NCI-H146 treated with DMSO at 0.1 percent for 48 hours (cell line): ENCODE data around the gene IL17RC.

Experiments used
- DNase-seq: peaks from one replicate; lab custom pipeline; 2025; ENCODE audit not compliant: unreplicated experiment; lab: John Stamatoyannopoulos, UW

The IL17RC gene

DNA sequence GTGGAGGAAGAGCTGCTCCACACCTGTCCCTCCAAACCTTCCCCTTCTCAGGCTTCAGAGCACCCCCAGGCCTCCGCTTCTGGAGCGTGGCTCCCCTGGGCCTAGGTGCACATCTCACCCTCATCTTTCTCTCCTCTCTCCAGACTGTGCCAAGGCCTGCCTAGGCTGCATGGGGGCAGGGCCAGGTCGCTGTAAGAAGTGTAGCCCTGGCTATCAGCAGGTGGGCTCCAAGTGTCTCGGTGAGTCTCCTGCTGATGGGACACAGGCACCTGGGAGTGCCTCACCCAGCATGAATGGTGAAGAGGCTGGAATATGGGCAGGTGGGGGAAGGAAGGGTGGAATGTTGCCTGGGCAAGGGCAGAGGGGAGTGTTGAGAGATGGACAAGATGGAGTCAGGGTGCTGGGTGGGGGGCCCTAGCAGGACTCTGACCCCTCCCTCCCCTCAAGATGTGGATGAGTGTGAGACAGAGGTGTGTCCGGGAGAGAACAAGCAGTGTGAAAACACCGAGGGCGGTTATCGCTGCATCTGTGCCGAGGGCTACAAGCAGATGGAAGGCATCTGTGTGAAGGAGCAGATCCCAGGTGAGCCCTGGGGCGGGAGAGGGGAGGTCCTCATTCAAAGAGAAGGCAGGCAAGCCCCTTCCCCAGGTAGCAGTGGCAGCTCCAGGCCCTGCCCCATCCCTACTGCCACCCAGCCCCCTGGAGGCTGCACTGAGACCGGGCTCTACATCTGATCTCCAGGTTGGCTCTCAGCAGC lies 26.2 kb downstream of the IL17RC start:
- no peak for DNase-seq

- DNase-seq, result no peak
Measured at GRCh38 chr3:9944271-9944670, 27.4 kb downstream of the IL17RC start.

DNA sequence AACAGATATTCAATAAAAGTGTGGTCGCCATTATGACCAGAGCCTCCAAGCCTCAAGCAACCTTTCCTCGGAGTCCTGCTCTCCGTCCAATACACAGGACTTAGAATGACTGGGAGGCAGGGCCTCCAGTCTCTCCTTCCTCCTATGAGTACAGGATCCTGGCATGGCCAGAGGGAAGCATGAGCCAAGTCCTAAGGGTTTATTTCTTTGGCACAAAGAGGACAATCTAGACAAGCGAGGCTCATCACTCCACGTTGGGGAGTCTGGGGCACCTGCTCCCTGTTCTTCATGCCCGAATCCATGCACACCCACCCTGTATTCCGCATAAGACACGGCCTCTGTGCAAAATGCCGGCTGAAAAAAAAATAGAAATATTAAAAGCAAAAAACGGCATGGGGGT lies 28.5 kb downstream of the IL17RC start:
- DNase-seq, result no peak

- peak; percentile 43 for DNase-seq
Measured at GRCh38 chr3:9946112-9947024, 29.5 kb downstream of the IL17RC start.

DNA sequence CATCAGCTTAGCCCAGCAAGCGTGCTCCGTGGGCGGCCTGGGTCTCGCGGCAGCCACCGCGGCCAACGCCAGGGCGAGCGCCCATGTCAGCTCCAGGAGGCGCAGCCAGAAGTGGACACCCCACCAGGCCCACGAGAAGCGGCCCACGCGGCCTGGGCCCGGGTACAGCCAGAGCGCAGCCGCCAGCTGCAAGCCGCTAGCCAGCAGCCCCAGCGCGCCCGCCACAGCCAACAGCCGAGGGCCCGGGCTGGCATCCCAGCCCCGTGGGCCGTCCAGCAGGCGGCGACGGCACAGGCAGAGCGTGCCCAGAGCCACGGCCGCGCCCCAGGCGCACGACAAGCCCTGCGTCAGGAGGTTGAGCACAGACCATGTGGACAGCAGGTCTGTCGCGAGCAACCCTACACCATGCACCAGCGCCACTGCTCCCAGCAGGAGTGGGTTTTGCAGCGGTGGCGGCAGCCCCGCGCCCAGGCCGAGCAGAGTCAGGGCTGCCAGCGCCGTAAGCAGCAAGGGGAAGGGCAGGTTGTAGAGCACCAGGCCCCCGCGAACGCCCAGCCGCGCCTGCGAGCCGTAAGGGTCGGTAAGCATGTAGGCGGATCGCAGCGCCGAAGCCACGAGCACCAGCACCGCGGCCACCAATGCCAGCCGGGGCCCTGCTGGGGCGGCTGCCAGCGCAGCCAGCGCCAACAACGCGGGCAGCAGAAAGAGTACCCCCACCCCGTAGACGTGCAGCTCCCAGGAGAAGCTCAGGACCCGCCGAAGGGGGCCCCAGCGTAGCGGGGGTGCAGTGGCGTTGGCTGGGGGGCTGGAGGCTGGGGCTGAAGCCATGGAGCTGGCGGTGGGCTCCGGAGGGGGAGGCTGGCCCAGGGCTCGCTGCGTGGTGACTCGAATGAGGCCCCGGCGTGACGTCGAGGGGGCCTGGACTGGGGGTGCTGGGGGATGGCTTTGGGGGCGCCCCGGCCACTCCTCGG lies 30.4 kb downstream of the IL17RC start:
- DNase-seq, result no peak

DNA sequence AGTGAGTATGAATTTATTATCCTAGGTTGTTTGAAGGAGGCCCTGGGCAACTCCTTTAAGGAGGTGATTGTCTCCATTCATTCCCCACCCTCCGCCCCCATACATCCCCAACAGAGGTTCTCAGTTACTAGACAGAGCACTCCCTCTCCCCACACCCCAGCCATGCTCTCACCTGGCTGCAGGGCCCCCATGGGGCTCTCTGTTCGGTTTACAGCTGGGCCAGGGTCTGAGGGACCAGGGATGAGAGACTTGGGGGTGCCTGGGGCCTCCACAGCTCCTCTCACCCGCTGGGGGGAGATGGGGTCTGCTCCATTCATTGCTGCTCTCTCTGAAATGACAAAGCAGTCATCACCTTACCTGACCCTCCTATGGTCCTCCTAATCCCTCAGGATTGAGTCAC lies 31.7 kb downstream of the IL17RC start:
- no peak for DNase-seq

- no peak for DNase-seq
Measured at GRCh38 chr3:9949115-9949514, 32.2 kb downstream of the IL17RC start.

GRCh38 chr3:9949626-9950025 lies 32.7 kb downstream of the IL17RC start:
- DNase-seq, result no peak

- DNase-seq, result no peak
Measured at GRCh38 chr3:9951126-9951525, 34.2 kb downstream of the IL17RC start.

GRCh38 chr3:9951598-9951961 lies 34.7 kb downstream of the IL17RC start:
- no peak for DNase-seq

DNA sequence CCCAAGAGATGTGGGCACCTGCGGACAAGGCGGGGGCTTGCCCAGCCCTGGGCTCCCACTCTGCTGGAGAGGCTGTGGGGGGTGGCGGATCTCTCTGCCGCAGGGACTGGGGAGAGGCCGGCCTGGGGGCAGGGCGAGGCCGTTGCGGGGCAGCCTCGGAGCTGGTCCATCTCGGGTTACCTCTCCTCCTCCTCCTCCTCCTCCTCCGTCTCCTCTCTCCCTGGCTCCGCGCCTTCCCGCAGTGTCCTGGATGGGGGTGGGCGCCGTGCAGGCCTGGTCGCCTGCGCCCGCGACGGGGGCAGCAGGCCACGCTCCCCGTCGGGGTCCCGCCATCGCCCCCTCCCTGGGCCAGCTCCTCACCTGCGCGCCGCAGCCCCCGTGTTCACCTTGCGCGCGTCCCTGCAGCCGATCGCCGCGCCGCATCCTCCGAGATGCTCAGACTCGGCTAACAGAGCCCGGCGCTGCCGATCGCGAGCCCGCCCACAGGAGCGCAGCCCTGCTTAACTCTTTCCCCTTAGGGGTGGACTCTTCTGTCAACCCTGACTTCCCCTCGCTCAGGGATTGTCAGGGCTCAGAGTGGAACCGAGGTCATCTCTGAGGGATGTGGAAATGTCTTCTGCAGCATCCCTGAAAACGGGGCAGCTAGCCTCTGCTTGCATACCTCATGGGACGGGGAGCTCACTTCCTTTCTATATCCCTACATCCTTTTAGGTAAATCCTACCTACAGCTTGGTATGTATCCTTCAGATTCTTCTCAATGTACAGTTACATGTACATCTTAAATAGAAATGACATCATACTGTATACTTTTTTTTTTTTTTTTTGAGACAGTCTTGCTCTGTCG lies 35.3 kb downstream of the IL17RC start, which contains the start of gene PRRT3:
TSS of gene PRRT3 (minus strand) at position 447 of the 844 bp plus-strand sequence. CDS start 2,293 bp downstream, outside the sequence.
- DNase-seq, result peak; percentile 35

- DNase-seq, result peak; percentile 61
Measured at GRCh38 chr3:9955067-9955502, 38.2 kb downstream of the IL17RC start.

GRCh38 chr3:9955611-9956352 lies 38.9 kb downstream of the IL17RC start:
- DNase-seq, result no peak

DNA sequence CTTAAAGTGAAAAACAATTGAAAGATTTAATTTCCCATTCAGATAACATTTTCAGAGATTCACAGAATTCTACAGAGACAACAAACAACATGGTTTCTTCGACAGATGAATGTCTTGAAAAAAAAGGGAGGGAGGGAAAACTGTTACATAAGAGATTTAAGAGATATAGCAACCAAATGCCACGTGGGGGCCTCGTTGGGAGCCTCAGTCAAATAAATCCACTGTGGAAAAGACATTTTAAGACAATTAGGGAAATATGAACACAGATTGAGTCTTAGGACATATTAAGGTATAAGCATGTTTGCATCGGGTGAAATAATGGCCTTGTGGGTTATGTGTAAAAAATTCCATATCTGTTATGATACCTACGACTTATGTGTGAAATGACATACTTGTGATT lies 40.3 kb downstream of the IL17RC start:
- DNase-seq, result no peak

- no peak for DNase-seq
Measured at GRCh38 chr3:9965200-9965875, 48.4 kb downstream of the IL17RC start.

DNA sequence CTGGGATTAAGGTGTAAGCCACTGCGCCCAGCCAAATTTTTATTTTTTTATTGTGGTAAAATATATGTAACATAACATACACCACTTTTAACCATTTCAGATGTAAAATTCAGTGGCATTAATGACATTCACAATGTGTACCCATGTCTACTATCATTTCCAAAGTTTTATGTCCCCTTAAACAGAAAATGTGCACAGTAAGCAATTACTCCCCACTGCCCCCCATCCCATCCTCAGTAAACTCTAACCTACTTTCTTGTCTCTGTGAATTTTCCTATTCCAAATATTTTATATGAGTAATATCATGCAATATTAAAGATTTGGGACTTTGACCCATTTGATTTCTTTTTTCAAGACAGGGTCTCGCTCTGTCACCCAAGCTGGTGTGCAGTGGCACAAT lies 49.9 kb downstream of the IL17RC start:
- no peak for DNase-seq

DNA sequence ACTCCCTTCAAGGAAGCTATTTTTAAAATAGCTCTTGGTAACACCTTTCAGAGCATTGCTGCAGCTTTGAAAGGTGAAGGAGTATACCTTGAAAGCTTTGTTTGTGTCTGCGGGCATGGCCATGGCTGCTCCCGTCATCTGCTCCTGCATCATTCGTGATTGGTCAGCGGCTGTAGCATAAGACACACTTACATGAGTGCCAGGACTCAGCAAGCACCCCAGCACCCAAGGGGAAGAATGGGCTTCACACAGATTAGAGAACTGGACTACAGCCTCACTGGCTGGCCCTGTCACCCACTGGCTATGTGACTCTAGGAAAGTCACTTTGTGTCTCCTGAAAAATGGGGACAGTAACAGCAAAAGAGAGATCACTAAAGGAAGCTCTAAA lies 52.7 kb downstream of the IL17RC start:
- DNase-seq, result no peak

DNA sequence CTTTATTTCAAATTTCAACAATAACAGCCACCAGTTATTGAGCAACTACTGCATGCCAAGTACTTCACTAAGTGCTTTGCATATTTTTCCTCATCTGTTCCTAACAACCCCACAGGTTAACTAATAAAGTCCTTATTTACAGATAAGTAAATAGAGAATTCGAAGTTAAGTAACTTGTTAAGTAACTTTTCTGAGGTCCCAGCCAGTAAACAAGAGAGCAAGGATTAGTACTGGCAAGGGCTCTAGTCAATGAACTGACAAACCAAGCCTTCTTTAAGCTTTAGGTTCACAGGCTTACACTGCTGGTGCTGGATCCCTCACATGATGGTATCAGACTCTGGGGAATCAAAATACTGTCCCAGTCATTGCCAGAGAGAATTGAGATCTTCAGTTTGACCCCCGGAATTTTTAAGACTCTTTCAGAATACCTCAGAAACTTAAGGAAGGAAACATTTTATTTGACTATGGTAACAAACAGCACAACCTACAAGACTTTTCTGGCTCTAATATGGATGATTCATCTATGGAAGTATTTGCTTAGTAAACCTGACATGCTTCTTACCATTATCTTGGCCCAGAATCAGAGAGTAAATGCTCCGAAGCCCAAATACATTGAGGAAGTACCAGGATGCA lies 53.2 kb downstream of the IL17RC start:
- no peak for DNase-seq
